ENCODE data around the gene WNT5B. TPM values are rescaled to one million over a fixed set of nuclear protein-coding genes. Genes with fewer than 3 reads are reported as not detected.
A peak's percentile ranks its signal among the peaks of the same experiment; 100 is the strongest.

The WNT5B gene
- polyA plus RNA-seq, 1 of the 3 experiments (the other 2 are of a cell fraction) = 29.3 TPM

DNA sequence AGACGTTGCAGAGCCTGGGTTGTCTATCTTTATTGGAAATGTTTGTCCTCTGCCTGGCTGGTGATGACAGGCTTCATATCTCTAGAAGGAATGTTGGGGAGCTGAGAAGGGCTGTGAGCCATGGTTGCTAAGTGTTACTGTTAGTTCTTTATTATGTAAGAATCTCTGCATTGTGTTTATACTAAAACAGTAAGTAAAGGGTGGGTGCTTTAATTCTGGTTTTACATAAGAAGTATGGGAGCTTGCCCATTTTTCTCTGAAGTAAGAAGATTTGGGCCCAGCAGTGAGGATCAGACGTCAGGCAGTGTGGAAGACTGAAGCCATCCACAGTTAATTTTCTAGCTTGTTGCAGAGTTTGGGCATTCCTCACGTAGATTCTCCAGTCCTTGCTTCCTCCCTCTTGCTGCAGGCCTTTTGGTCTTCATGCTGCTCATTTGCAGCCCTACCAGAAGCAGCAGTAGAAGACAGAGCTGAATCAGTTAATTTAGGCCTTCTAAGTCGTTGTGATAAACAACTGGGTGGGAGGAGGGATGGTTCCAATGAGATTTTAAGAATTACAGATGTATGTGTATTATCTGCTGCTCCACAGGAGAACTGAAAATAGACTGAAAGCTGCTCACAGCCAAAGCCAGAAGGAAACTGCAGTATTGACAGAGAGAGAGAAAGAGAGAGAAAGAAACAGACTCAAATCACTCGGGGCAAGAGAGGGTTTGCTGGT is 21.4 kb downstream of the WNT5B start:
- Histone ChIP-seq H2AFZ (ENCODE audit: low read depth) (no peak overlapping the region), H3F3A (replicated peaks; ENCODE audit: insufficient read depth) (peaks cover 3% of the 10 kb centered on the region), H3K9me3 (no peaks in the 10 kb centered on the region), H3K9ac (no peak overlapping the region), H3K79me2 (ENCODE audit: insufficient read depth) (no peaks in the 10 kb centered on the region; the same call in 1 of the 2 replicates), H3K4me3 (ENCODE audit: low read depth in 2 of 2, low read length in 1 of 2) (no peak overlapping the region), H3K36me3 (replicated peaks in 1 of 2; ENCODE audit: control insufficient read depth in 1 of 2, insufficient read depth in 2 of 2, low read length in 1 of 2) (peaks cover 0 to 22% of the 10 kb centered on the region in 2 experiments), H3K9me2 (no peaks in the 10 kb centered on the region), H3K27me3 (ENCODE audit: insufficient read depth) (no peaks in the 10 kb centered on the region), H4K20me1 (ENCODE audit: insufficient read depth) (peaks cover 8% of the 10 kb centered on the region; the same call in 1 of the 2 replicates), H3K4me1 (ENCODE audit: control insufficient read depth in 1 of 2, insufficient read depth in 2 of 2, low read depth in 1 of 2, low read length in 1 of 2) (peaks cover 0 to 11% of the 10 kb centered on the region in 2 experiments; a peak in 1 of 4 replicates), H3K4me2 (no peak overlapping the region), H3K27ac (ENCODE audit: low read depth in 2 of 2, low read length in 1 of 2) (no peak overlapping the region)
- CTCF ChIA-PET = interaction anchor here (1.0 to 20.8 kb wide), 7 partner anchors 9 to 289 kb away, joined by 4 to 605 read pairs (median 5); no protein-coding TSS in a partner anchor
- 52% methylated on average over 5 of the region's 5 CpGs for WGBS (ENCODE audit: low lambda C conversion rate)
- POLR2A ChIA-PET = interaction anchor here (0.8 to 1.5 kb wide), 2 partner anchors 11 to 20 kb away, joined by 3 to 4 read pairs; no protein-coding TSS in a partner anchor
- TF ChIP-seq FOXM1 (IDR thresholded peaks at IDR 0.05; ENCODE audit: low read depth) = no peak
- TF ChIP-seq TCF12 (IDR thresholded peaks at IDR 0.05) = peak; percentile 43
- TF ChIP-seq, protein P1, sequence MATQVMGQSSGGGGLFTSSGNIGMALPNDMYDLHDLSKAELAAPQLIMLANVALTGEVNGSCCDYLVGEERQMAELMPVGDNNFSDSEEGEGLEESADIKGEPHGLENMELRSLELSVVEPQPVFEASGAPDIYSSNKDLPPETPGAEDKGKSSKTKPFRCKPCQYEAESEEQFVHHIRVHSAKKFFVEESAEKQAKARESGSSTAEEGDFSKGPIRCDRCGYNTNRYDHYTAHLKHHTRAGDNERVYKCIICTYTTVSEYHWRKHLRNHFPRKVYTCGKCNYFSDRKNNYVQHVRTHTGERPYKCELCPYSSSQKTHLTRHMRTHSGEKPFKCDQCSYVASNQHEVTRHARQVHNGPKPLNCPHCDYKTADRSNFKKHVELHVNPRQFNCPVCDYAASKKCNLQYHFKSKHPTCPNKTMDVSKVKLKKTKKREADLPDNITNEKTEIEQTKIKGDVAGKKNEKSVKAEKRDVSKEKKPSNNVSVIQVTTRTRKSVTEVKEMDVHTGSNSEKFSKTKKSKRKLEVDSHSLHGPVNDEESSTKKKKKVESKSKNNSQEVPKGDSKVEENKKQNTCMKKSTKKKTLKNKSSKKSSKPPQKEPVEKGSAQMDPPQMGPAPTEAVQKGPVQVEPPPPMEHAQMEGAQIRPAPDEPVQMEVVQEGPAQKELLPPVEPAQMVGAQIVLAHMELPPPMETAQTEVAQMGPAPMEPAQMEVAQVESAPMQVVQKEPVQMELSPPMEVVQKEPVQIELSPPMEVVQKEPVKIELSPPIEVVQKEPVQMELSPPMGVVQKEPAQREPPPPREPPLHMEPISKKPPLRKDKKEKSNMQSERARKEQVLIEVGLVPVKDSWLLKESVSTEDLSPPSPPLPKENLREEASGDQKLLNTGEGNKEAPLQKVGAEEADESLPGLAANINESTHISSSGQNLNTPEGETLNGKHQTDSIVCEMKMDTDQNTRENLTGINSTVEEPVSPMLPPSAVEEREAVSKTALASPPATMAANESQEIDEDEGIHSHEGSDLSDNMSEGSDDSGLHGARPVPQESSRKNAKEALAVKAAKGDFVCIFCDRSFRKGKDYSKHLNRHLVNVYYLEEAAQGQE (IDR thresholded peaks at IDR 0.05; ENCODE audit: low read depth, low read length) = no peak
- DNase-seq = no peak

DNA sequence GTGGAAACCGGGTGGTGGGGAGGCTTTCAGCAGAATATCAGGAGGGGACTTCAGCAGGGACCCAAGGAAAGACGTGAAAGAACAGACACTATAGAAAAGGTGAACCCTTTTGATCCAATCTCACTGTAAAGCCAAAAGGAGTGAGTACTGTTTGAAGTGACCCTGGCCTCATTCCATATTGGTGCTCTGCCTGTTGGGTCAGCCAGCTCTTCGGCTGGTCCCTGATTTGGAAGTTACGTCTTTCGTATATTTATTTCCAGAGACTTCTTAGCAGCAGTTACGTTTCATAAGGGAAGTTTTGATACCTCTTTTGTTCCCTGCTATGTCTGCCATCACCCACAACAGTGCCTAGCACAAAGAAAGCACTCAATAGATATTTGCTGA is 21.9 kb downstream of the WNT5B start:
- H3K4me1 ChIP-seq (ENCODE audit: control insufficient read depth in 1 of 2, insufficient read depth in 2 of 2, low read depth in 1 of 2, low read length in 1 of 2) = peaks cover 0 to 11% of the 10 kb centered on the region in 2 experiments; a peak in 1 of 4 replicates
- no peaks in the 10 kb centered on the region for H3K9me3 ChIP-seq
- H3K9ac ChIP-seq = no peak overlapping the region
- no peak overlapping the region for H3K4me3 ChIP-seq (ENCODE audit: low read depth in 2 of 2, low read length in 1 of 2)
- H3F3A ChIP-seq (replicated peaks; ENCODE audit: insufficient read depth) = peaks cover 3% of the 10 kb centered on the region
- H2AFZ ChIP-seq (ENCODE audit: low read depth) = no peak overlapping the region
- H3K27me3 ChIP-seq (ENCODE audit: insufficient read depth) = no peaks in the 10 kb centered on the region
- POLR2A ChIA-PET = no interaction called here
- peaks cover 0 to 22% of the 10 kb centered on the region in 2 experiments for H3K36me3 ChIP-seq (replicated peaks in 1 of 2; ENCODE audit: control insufficient read depth in 1 of 2, insufficient read depth in 2 of 2, low read length in 1 of 2)
- WGBS (ENCODE audit: low lambda C conversion rate) = 80% methylated on average over 6 of the region's 6 CpGs
- peaks cover 8% of the 10 kb centered on the region; the same call in 1 of the 2 replicates for H4K20me1 ChIP-seq (ENCODE audit: insufficient read depth)
- H3K9me2 ChIP-seq = no peaks in the 10 kb centered on the region
- no peak overlapping the region for H3K4me2 ChIP-seq
- H3K79me2 ChIP-seq (ENCODE audit: insufficient read depth) = no peaks in the 10 kb centered on the region; the same call in 1 of the 2 replicates
- CTCF ChIA-PET = interaction anchor here (1.0 to 20.8 kb wide), 4 partner anchors 16 to 288 kb away, joined by 4 to 605 read pairs (median 125); no protein-coding TSS in a partner anchor
- DNase-seq = no peak
- no peak overlapping the region for H3K27ac ChIP-seq (ENCODE audit: low read depth in 2 of 2, low read length in 1 of 2)
- TF ChIP-seq, protein P2, sequence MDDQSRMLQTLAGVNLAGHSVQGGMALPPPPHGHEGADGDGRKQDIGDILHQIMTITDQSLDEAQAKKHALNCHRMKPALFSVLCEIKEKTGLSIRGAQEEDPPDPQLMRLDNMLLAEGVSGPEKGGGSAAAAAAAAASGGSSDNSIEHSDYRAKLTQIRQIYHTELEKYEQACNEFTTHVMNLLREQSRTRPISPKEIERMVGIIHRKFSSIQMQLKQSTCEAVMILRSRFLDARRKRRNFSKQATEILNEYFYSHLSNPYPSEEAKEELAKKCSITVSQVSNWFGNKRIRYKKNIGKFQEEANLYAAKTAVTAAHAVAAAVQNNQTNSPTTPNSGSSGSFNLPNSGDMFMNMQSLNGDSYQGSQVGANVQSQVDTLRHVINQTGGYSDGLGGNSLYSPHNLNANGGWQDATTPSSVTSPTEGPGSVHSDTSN (IDR thresholded peaks at IDR 0.05) = no peak
- TF ChIP-seq, protein P3, sequence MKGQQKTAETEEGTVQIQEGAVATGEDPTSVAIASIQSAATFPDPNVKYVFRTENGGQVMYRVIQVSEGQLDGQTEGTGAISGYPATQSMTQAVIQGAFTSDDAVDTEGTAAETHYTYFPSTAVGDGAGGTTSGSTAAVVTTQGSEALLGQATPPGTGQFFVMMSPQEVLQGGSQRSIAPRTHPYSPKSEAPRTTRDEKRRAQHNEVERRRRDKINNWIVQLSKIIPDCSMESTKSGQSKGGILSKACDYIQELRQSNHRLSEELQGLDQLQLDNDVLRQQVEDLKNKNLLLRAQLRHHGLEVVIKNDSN (IDR thresholded peaks at IDR 0.05; ENCODE audit: borderline replicate concordance, low read depth) = no peak
- no peak for TF ChIP-seq FOSL2 (IDR thresholded peaks at IDR 0.05; ENCODE audit: borderline replicate concordance, low read depth)
- TF ChIP-seq FOXJ3 (CRISPR knock-in tag; IDR thresholded peaks at IDR 0.05) = no peak
- no peak for TF ChIP-seq RXRA (IDR thresholded peaks at IDR 0.05; ENCODE audit: borderline replicate concordance, low read depth)
- TF ChIP-seq, protein P4, sequence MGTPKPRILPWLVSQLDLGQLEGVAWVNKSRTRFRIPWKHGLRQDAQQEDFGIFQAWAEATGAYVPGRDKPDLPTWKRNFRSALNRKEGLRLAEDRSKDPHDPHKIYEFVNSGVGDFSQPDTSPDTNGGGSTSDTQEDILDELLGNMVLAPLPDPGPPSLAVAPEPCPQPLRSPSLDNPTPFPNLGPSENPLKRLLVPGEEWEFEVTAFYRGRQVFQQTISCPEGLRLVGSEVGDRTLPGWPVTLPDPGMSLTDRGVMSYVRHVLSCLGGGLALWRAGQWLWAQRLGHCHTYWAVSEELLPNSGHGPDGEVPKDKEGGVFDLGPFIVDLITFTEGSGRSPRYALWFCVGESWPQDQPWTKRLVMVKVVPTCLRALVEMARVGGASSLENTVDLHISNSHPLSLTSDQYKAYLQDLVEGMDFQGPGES (IDR thresholded peaks at IDR 0.05; ENCODE audit: low read depth, low read length) = no peak
- TF ChIP-seq TCF12 (IDR thresholded peaks at IDR 0.05) = no peak
- no peak for TF ChIP-seq MEF2A (IDR thresholded peaks at IDR 0.05; ENCODE audit: borderline replicate concordance, low read depth)
- no peak for TF ChIP-seq JUND (IDR thresholded peaks at IDR 0.05)
- no peak for TF ChIP-seq SMC3 (IDR thresholded peaks at IDR 0.05; ENCODE audit: low read depth, low read length)
- TF ChIP-seq RCOR1 (IDR thresholded peaks at IDR 0.05; ENCODE audit: low read length) = no peak
- TF ChIP-seq GABPA (IDR thresholded peaks at IDR 0.05; ENCODE audit: low read depth) = no peak
- no peak for TF ChIP-seq ELF1 (IDR thresholded peaks at IDR 0.05)
- TF ChIP-seq NFIC (IDR thresholded peaks at IDR 0.05; ENCODE audit: borderline replicate concordance) = no peak
- TF ChIP-seq, protein P5, sequence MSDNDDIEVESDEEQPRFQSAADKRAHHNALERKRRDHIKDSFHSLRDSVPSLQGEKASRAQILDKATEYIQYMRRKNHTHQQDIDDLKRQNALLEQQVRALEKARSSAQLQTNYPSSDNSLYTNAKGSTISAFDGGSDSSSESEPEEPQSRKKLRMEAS (IDR thresholded peaks at IDR 0.05; ENCODE audit: low read depth) = no peak
- TF ChIP-seq, protein P6, sequence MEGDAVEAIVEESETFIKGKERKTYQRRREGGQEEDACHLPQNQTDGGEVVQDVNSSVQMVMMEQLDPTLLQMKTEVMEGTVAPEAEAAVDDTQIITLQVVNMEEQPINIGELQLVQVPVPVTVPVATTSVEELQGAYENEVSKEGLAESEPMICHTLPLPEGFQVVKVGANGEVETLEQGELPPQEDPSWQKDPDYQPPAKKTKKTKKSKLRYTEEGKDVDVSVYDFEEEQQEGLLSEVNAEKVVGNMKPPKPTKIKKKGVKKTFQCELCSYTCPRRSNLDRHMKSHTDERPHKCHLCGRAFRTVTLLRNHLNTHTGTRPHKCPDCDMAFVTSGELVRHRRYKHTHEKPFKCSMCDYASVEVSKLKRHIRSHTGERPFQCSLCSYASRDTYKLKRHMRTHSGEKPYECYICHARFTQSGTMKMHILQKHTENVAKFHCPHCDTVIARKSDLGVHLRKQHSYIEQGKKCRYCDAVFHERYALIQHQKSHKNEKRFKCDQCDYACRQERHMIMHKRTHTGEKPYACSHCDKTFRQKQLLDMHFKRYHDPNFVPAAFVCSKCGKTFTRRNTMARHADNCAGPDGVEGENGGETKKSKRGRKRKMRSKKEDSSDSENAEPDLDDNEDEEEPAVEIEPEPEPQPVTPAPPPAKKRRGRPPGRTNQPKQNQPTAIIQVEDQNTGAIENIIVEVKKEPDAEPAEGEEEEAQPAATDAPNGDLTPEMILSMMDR (IDR thresholded peaks at IDR 0.05) = no peak
- no peak for TF ChIP-seq RAD21 (IDR thresholded peaks at IDR 0.05; ENCODE audit: low read length)

All from SK-N-SH (cell line).